ENCODE measurements around the gene NKX1-1.

The NKX1-1 gene

DNA sequence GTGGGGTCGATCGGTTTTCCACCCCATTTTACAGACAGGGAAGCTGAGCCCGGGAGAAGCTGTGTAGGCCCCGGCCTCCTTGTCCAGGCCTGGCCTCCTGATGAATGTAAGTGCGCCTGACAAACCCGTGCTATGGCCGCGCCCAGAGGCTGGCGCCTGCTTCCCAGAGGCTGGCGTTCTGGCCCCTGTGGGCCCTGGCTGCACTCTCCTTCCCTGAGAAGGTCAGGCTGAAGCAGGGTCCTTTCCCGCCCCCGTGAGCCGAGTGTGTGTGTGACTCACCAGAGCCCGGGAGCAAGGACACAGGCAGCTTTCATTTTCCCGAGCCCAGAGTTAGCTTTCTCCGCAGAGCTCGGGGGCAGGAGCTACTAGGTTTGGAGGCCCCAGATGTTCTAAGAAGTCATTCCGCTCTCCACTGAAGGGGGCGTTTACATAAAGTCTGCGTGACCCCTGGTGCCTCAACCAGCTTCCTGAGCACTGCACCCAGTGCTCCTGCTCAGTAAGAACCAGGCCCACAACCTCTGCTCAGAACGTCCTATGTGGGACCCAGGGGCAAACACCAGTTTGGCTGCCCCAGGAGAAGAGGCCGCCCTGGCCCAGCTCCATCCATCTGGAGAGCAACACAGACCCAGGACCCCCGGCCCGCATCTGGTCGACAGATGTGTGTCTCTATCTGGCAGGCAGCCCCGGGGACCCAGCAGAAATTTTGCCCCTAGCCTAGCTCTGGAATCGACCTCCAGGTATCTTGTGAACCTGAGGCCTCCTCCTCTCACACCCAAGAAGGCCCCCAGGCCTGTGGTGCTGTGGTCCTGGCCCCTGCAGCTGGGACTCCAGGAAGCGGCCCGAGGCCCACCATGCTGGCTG is 45.6 kb downstream of the NKX1-1 start:
- DNase-seq (ENCODE audit: low spot score): no peak

DNA sequence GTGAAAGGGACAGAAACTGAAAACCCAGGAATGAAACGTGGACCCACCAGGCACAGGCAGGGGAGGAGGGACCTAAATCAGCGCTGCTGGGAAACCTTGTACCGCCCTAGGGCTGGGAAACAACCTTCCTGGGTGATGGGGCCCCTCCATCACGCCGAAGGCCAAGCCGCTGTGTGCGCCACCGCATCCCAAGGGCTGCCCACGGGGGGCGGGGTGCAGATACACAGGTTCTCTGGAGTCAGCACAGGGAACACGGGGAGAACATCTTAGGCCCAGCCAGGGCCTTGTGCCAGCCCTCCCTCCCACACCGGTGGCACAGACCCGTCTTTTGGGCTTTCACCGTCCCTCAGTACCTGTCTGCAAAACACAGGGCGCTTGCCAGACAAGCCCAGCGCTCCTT is 46.3 kb downstream of the NKX1-1 start:
- DNase-seq (ENCODE audit: low spot score): no peak

DNA sequence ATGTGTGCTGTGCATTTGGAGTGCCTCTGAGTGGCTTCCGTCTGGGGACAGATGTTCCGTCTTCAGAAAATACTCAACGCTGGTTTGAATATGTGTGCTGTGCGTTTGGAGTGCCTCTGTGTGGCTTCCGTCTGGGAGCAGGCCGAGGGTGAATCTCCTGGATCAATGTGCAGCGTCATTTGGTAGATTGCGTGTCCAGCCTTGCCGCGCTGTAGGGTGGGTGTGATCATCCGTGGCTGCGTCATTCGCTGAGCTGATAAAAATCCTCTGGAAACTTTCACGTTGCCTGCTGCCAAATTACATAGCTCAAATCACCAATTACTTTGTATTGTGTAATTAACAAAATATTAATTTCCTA is 47.1 kb downstream of the NKX1-1 start:
- DNase-seq (ENCODE audit: low spot score): no peak

DNA sequence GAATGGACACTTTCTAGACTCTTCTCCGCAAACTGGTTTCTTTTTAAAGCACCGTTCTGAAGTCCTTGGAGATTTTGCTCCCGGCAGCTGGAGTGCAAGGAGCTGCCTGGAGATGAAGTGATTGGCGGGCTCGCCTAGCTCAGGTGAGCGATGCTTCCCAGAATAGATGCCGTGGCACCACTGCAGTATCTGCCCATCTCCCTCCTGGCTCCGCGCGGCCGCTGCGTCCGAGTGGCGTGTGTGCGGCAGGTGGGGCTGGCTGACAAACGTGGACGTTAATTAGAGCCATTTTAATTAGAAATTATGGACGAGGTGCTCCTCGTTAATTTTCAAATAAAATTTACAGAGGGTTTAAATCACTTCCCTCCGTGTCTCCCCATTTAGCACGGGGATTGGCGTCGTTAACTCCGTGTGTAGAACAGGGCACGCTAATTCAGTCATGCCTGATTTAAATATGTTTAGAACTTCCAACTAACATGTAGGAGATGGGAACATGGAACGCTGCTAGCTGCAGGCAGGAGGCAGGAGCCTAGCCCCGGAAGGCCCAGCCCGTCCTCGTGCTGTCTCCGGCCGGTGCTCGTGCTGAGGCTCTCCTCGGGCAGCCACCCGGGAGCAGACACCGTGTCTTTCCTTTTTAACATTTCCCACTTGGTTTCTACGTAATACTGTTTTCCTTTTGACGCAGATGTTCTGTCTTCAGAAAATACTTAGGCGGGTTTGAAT is 47.7 kb downstream of the NKX1-1 start:
- DNase-seq (ENCODE audit: low spot score): no peak

DNA sequence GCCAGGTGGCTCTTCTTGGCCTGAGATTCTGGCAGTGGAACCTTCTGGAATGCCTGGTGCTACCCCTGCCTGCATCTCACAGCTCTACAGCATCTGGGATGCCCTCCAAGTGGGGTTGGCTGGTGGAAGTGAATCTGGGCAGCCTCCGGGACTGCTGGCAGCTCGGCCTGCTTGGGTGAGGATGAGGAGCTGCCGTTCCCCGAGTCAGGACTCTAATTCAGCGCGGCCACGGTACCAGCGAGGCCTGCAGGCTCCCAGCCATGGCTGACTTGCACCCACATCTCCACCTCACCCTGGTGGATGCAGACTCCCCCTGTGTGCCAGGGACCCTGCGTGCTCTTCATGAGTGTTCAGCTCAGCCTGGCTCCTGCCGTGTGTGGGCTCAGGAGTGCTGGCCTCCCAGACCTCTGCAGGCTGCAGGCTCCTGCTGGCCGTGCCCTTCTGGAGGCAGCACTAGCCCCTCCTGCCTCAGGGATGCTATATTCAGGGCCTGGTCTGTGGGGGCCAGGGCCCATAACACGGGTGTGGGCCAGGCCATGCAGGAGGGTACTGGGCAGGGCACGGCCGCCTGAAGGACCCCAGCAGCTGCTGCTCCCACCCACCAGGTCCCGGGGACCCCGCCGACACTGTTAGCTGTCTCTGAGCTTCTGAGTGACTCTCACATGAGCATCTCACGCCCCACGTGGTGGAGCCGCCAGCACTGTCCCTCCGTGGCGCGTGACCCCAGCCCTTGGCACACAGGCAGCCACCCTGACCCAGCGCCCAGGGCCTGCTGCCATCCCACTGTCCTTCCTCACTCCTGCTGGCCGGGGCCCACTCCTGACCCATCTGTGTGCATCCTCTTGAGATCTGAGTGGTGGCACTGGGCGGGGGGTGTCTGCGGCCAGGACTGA is 48.6 kb downstream of the NKX1-1 start:
- no peak for DNase-seq (ENCODE audit: low spot score)

DNA sequence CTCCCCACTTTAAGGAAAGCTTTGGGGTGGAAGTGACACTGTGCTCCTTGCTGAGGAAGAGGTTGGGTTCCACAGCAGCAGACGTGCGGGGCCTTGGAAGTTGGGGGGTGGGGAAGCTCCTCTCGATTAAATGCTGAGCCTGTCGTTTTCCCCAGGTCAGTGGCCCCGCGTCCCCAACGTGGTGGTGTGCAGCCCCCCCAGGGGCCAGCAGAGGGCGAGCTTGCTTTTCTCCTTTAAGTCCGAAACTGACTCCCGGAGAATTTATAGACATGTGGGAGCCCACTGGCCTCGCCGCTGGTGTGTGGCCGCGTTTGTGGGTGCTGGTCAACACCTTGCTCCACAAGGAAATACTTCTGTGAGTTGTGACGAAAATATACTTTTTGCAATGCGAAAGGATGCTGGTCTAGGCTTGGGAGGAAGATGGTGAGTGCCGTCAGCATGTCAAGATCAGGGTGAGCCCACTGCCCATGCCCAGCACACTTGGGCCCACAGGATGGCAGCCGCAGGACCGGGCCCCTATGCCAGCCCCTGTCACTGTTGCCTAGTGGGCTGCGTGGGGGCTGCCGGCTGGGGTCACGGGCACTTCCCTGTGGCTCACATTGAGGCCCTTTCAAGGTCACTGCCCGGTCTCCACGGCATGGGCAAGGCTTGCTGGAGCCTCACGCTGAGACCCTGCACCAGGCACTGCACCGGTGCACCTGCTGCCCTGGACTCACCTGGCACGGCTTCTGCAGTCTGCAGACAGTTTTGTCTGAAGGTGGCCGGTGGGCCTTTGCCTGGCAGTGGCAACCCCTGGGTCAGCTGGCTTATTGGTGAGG is 49.9 kb downstream of the NKX1-1 start:
- no peak for DNase-seq (ENCODE audit: low spot score)

DNA sequence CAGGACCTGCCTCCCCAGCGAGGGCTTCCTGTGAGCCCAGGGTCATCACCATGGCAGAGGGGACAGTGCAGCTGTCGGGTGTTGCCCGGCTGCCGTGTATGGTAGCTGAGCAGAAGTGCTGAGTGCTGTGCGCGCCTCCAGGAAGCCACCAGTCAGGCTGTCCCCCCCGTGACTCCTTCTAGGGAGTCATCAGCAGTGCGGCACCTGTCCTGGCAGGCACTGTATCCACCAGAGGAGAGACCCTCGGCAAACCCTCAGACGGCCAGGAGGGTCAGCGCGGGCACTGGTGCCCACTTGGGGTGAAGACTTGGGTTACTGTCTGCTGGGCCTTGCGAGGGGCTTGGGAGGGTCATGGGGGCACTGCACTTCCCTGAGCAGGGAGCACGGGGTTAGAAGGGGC is 50.9 kb downstream of the NKX1-1 start:
- DNase-seq (ENCODE audit: low spot score): no peak

DNA sequence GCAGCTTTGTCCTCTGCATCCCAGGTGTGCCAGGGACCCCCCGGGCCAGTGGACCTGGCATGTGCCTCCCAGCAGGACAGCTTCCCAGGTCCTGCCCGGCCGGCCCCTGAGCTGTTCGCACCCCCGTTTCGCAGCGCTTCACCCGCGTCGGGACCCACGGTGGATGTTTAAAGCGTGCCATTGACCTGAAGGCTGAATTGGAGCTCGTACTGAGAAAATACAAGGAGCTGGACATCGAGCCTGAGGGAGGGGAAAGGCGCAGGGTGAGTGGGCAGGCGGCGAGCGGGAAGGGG is 51.3 kb downstream of the NKX1-1 start:
- DNase-seq (ENCODE audit: low spot score): no peak

DNA sequence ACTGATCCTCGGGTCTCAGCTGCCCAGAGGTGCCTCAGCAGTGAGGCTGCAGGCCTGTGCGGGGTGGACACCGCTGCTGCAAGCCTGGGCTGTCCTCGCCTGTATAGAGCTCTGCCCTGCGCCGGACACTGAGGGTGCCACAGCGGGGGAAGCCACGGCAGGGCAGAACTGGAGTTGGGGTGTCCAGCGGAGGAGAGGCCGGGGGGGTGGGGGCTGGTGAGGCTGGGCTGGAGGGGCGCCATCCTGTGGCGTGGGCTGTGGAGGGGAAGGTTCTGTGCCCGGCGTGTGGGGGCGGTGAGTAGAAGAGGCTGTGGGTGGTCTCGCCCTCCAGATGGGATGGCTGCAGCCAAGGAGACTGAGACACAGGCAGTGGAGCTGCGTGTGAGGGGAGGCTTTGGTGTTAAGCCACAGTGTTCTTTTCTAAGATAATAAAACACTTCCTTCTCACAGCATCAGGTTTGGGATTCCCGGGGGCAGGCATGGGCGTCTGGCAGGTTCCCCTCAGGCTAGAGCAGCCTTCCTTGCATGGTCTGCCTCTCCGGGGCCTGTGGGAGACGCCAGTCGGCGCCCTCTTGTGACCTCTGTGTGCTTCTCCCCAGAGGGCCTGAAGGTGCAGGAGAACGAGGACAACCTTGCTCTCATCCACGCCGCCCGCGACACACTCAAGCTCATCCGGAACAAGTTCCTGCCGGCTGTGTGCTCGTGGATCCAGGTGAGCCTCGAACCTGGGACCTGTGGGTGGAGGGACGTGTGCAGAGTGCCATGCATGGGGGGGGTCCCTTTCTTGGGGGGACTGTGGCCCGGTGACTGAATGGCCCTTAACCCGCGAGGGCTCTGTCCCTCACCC is 51.9 kb downstream of the NKX1-1 start:
- no peak for DNase-seq (ENCODE audit: low spot score)

DNA sequence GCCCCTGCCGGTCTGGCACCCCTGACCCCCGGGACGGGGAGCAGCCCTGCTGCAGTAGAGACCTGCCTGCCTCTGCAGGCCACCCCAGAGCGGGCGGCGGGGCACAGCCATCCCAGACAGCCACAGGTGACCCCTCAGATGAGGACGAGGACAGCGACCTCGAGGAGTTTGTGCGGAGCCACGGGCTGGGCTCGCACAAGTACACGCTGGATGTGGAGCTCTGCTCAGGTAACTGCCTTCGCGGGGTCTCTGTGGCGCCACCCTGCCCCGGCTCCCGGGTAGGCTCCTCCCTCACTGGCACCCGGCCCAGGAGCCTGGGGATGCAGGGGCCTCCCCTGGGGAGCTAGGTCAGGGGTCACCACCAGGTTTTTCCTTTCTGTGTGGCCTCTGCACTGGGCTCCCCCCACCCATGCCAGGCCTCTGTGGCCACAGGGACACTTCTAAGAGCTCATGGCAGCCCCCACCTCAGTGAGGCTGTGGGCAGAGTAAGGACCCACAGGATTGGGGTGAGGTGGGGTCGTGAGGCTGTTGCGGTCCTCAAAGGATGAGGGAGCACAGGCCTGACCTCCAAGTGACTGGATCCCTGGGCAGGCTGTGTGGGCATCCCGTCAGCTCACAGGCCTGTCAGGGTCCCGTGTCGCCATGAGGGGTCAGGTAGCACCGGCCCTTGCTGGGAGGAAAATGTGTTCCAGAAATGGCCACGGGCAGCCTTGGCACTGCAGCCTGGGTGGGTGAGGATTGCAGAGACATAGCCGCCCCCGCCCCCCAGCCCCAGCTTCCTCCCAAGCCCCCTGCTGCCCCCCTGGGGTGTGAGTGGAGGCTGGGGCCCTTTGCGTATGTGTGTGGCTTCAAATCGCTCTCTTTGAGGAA is 52.8 kb downstream of the NKX1-1 start:
- no peak for DNase-seq (ENCODE audit: low spot score)

Data from left forelimb (tissue), 1 donor.